GM12892 (cell line): ENCODE data around the gene NUP155.

ENCODE experiments used
- POLR2A ChIP-seq: IDR thresholded peaks from 2 replicates; pipeline ENCODE4 v1.6.1; 2011; ENCODE audit warnings: low read depth, low read length, control low read depth
- POLR2AphosphoS5 ChIP-seq: IDR thresholded peaks from 2 replicates; pipeline ENCODE4 v1.6.1; 2011; ENCODE audit warnings: low read depth, low read length, control low read depth

- no peak for TF ChIP-seq POLR2A
- no peak for TF ChIP-seq POLR2AphosphoS5
These were observed 119.2 kb downstream of the NUP155 start for GRCh38 chr5:37251665-37252064.
